ENCODE data around the gene GSKIP.

DNA sequence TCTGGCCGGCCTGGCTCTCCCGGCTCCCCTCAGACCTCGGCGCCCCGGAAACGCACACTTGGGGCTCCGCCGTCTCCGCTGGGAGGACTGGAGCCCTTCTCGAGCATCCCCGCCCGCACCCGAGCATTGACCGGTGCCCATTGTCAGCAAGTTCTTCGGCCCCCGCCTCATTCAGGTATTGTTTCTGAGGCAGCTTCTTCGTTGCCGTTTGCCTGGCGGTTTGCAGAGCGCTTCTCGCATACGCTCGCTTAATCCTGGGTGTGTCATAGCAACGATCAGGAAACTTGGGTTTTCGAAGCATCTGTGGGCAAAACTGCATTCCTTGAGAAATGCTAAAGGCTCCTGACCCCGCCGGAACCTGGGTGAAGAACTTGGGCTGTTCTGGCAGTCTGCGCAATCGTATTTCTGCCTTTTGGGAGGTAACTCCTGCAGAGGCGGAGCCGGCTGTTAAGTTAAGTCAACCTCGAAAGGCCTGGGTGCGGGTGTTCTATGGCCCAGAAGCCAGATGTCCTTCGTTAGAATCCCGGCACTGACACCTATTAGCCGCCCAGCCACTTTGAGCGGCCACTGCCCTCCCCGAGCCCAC lies 518 bp downstream of the GSKIP start:
- TF ChIP-seq EZH2 (IDR thresholded peaks at IDR 0.05; ENCODE audit: insufficient read depth, poor library complexity, severe bottlenecking) (no peak), EZH2phosphoT487 (IDR thresholded peaks at IDR 0.05; ENCODE audit: insufficient read depth, low read depth) (no peak)
